GM10266 (cell line): Measurements from ENCODE around the gene TMCC1.
"Not testable (repeated sequence)": the region's sequence is repeated elsewhere in the genome, so short reads cannot be mapped to it uniquely, and the experiment has no call there.

ENCODE experiments used
- DNase-seq: peaks from one replicate; pipeline ENCODE4 v3.0.0; 2012; ENCODE audit errors: extremely low spot score
- CTCF ChIP-seq: IDR thresholded peaks from 2 replicates; pipeline ENCODE4 v1.5.1; 2012; ENCODE audit warnings: mild to moderate bottlenecking, low read depth; ENCODE audit not compliant: control insufficient read depth, insufficient read depth; ENCODE audit errors: missing control alignments

Gene TMCC1

GRCh38 chr3:129917423-129918007, 24.0 kb upstream of the TMCC1 start:
- no peak for DNase-seq
- TF ChIP-seq CTCF: no peak

GRCh38 chr3:129913618-129914017, 20.1 kb upstream of the TMCC1 start:
- no peak for TF ChIP-seq CTCF
- no peak for DNase-seq

GRCh38 chr3:129911261-129911861, 17.9 kb upstream of the TMCC1 start:
- no peak for TF ChIP-seq CTCF
- DNase-seq: no peak

GRCh38 chr3:129909235-129909634, 15.7 kb upstream of the TMCC1 start:
- DNase-seq: not testable (repeated sequence)

GRCh38 chr3:129908417-129908816, 14.9 kb upstream of the TMCC1 start:
- no peak for DNase-seq
- TF ChIP-seq CTCF: no peak

GRCh38 chr3:129901272-129901671, 7.8 kb upstream of the TMCC1 start:
- not testable (repeated sequence) for DNase-seq

GRCh38 chr3:129897026-129897425, 3.5 kb upstream of the TMCC1 start:
- no peak for DNase-seq
- TF ChIP-seq CTCF: no peak

- no peak for TF ChIP-seq CTCF
- peak; percentile 90 for DNase-seq
These were observed 492 bp downstream of the TMCC1 start for GRCh38 chr3:129892857-129893580.
